Measurements from ENCODE around the gene TXNRD2.
"Not testable (repeated sequence)": the region's sequence is repeated elsewhere in the genome, so short reads cannot be mapped to it uniquely, and the experiment has no call there.

The TXNRD2 gene

GRCh38 chr22:19844377-19845053 is 97.1 kb downstream of the TXNRD2 start:
- ATAC-seq (peak; percentile 34), DNase-seq (ENCODE audit: low spot score in 2 of 2) (peak in 1 of 2 donors; percentile 49)
- Mint-ChIP-seq H3K4me3 (no peak overlapping the region), H3K9me3 (no peaks in the 10 kb centered on the region), H3K27ac (peak overlapping the region; percentile 81), H3K36me3 (no peaks in the 10 kb centered on the region), H3K4me1 (peaks cover 17% of the 10 kb centered on the region)

- DNase-seq (ENCODE audit: low spot score in 2 of 2) (peak in 1 of 2 donors; percentile 47), ATAC-seq (no peak)
- Mint-ChIP-seq H3K27ac (peak overlapping the region; percentile 81), H3K4me1 (peaks cover 20% of the 10 kb centered on the region), H3K4me3 (no peak overlapping the region), H3K36me3 (no peaks in the 10 kb centered on the region), H3K9me3 (no peaks in the 10 kb centered on the region)
Observed at GRCh38 chr22:19843857-19844376, 97.7 kb downstream of the TXNRD2 start.

- Mint-ChIP-seq H3K36me3 (no peaks in the 10 kb centered on the region), H3K4me1 (peaks cover 23% of the 10 kb centered on the region), H3K4me3 (no peak overlapping the region), H3K9me3 (no peaks in the 10 kb centered on the region), H3K27ac (peak overlapping the region; percentile 81)
- ATAC-seq (no peak), DNase-seq (ENCODE audit: low spot score in 2 of 2) (peak in 1 of 2 donors; percentile 43)
Observed at GRCh38 chr22:19843107-19843856, 98.3 kb downstream of the TXNRD2 start.

GRCh38 chr22:19842393-19843106 is 99.1 kb downstream of the TXNRD2 start:
- DNase-seq (ENCODE audit: low spot score in 2 of 2) (peak in 1 of 2 donors; percentile 43), ATAC-seq (no peak)
- no peaks in the 10 kb centered on the region for H3K36me3 Mint-ChIP-seq
- no peaks in the 10 kb centered on the region for H3K9me3 Mint-ChIP-seq
- no peak overlapping the region for H3K4me3 Mint-ChIP-seq
- H3K27ac Mint-ChIP-seq, result peak overlapping the region; percentile 50
- H3K4me1 Mint-ChIP-seq, result peaks cover 23% of the 10 kb centered on the region

DNA sequence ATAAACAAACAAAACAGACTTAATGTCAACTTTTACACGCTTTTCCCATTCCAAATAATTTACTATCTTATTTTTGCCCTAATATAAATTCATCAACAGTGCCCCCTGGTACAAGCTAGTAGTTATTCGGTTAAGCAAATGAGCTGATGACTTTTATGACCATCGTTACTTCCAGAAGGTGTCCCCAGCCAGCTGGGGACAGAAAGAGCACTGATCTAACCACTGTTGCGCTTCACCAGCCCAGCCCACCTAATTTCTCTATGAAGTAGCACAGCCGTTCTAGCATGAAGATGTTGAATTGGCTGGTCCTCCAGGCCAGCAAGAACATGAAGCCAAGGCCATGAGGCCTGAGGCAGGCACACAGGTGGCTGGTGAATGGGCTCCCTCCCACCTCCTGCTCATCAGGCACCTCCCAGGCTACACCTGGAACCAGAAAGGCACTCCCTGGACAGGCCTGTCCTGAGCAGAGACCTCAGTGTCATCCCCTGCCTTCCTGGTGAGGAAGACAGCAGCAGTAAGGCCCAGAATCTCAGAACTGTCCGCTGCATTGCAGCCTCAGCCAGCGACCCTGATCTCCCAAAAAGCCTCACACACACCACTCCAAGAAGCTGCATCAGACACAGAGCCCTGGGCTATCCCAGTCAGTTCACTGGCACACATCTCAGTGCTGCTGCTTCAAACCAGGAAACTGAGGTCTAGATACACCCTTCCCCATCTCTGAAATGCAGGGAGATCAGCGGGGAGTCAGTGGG is 99.8 kb downstream of the TXNRD2 start:
- Mint-ChIP-seq H3K9me3 (no peaks in the 10 kb centered on the region), H3K4me1 (peaks cover 23% of the 10 kb centered on the region), H3K36me3 (no peaks in the 10 kb centered on the region), H3K4me3 (no peak overlapping the region), H3K27ac (peak overlapping the region; percentile 50)
- ATAC-seq (no peak), DNase-seq (ENCODE audit: low spot score in 2 of 2) (peak in 1 of 2 donors; percentile 25)

DNA sequence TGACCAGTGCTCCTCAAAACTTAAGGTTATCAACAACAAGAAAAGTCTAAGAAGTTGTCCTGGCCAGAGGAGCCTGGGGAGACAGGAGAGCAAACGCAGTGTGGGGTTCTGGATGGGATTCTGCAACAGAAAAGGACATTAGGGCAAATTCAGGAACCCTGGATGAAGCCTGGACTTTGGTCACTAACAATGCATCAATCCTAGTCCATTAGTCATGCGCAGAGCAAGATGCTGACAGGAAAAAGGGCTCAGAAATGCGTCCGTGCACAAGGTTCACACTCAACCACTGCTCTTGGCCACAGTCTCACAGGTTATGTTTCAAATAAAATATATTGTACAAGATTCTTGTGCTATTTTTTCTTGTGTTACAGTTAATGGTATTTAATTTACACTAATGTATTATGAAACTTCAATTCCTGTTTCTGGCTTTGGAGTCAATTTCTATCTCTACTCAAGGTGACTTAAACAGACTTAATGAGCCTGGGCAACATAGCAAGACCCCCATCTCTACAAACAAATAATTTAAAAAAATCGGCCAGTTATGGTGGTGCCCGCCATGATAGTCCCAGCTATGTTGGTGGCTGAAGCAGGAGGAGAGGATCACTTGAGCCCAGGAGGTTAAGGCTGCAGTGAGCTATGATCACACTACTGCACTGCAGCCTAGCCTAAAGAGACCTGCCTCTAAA is 100.5 kb downstream of the TXNRD2 start:
- Mint-ChIP-seq H3K9me3 (no peaks in the 10 kb centered on the region), H3K27ac (no peak overlapping the region), H3K36me3 (no peaks in the 10 kb centered on the region), H3K4me1 (peaks cover 23% of the 10 kb centered on the region), H3K4me3 (no peak overlapping the region)
- ATAC-seq (no peak), DNase-seq (ENCODE audit: low spot score in 2 of 2) (peak in 1 of 2 donors; percentile 17)

DNA sequence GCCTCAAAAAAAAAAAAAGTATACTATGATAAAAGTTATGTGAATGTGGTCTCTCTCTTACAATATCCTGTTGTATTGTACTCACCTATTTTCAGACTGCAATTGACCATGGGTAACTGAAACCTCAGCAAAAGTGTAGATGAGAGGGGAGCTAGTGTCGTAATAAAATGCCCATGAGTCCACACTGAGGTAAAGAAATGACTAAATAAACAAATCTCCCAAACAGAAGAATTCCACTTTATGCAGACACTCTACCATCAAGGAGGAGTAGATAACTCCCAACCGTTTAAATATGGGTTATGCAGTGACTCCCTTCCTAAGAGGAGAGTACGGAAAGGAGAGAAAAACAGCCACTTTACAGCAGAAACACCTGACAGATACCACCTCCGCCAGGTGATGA is 101.6 kb downstream of the TXNRD2 start:
- ATAC-seq (no peak), DNase-seq (ENCODE audit: low spot score in 2 of 2) (no peak)
- Mint-ChIP-seq H3K27ac (no peak overlapping the region), H3K4me3 (no peak overlapping the region), H3K9me3 (no peaks in the 10 kb centered on the region), H3K36me3 (no peaks in the 10 kb centered on the region), H3K4me1 (peaks cover 18% of the 10 kb centered on the region)

DNA sequence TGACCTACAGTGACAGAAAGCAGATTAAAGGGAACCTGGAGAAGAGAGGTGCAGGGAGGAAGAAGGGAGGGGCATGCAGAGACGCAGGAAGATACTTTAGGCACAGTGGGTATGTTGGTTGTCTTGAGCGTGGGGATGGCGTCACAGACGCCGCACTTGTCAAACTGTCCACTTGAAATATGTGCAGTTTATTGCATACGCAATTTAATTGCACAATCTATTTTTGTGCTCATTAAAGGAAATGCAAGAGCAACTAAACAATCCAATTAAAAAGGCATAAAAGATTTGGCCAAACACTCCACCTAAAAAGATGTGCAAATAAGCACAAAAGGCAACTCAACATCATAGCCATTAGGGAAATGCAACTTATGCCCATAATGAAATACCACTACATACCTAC is 103.7 kb downstream of the TXNRD2 start:
- Mint-ChIP-seq H3K36me3 (no peaks in the 10 kb centered on the region), H3K4me1 (peaks cover 20% of the 10 kb centered on the region), H3K4me3 (no peak overlapping the region), H3K9me3 (no peaks in the 10 kb centered on the region), H3K27ac (no peak overlapping the region)
- peak in 1 of 2 donors; percentile 3 for DNase-seq (ENCODE audit: low spot score in 2 of 2)
- ATAC-seq, result no peak

DNA sequence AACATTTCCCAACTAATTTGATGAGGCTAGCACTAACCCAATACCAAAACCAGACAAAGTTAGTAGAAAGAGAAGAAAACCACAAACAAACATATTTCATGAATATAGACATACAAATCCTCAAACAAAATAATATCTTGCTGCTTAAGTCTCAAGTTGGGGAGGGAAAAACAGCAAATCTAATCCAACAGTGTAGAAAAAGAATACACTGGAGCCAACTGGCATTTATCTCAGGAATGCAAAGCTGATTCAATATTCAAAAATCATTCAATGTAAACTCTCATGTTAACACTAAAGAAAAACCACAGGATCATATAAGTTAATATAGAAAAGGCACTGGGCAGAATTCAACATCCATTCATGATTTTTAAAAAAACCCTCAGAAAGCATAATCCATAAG is 105.1 kb downstream of the TXNRD2 start:
- Mint-ChIP-seq H3K9me3 (no peaks in the 10 kb centered on the region), H3K36me3 (no peaks in the 10 kb centered on the region), H3K27ac (no peak overlapping the region), H3K4me1 (peaks cover 20% of the 10 kb centered on the region), H3K4me3 (no peak overlapping the region)
- no peak for DNase-seq (ENCODE audit: low spot score in 2 of 2)
- no peak for ATAC-seq

DNA sequence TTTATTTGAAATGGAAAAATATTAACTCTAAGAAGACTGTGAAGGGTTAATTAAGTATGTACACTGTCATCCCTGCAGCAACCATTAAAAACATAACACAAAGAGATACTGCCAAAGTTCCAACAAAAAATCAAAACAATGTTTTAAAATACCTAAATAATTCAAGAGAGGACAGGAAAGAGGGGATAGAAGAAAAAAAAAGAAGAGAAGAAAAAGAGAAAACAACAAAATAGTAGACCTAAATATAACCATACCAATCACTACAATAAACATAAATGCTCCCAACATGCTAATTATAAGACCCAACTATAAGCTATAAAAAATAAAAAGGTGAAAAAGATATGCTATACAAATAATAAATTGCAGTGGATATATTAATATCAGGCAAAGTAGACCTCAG is 107.0 kb downstream of the TXNRD2 start:
- no peak overlapping the region for H3K27ac Mint-ChIP-seq
- H3K9me3 Mint-ChIP-seq, result no peaks in the 10 kb centered on the region
- no peak for DNase-seq (ENCODE audit: low spot score in 2 of 2)
- ATAC-seq, result no peak
- H3K4me3 Mint-ChIP-seq, result no peak overlapping the region
- peaks cover 20% of the 10 kb centered on the region for H3K4me1 Mint-ChIP-seq
- no peaks in the 10 kb centered on the region for H3K36me3 Mint-ChIP-seq

GRCh38 chr22:19833327-19833726 is 108.3 kb downstream of the TXNRD2 start:
- H3K4me3 Mint-ChIP-seq, result not testable (repeated sequence)
- H3K27ac Mint-ChIP-seq, result peak overlapping the region; percentile 63

GRCh38 chr22:19832476-19833108 is 109.0 kb downstream of the TXNRD2 start:
- Mint-ChIP-seq H3K36me3 (no peaks in the 10 kb centered on the region), H3K9me3 (no peaks in the 10 kb centered on the region), H3K4me1 (peaks cover 14% of the 10 kb centered on the region), H3K27ac (peak overlapping the region; percentile 63), H3K4me3 (no peak overlapping the region)
- ATAC-seq, result no peak
- no peak for DNase-seq (ENCODE audit: low spot score in 2 of 2)

More at GRCh38 chr22:19833327-19833726, 108.3 kb downstream of the TXNRD2 start:
- not testable (repeated sequence) for ATAC-seq; DNase-seq (ENCODE audit: low spot score in 2 of 2); H3K36me3 Mint-ChIP-seq; H3K9me3 Mint-ChIP-seq
- H3K4me1 Mint-ChIP-seq, result peaks cover 14% of the 10 kb centered on the region

DNA sequence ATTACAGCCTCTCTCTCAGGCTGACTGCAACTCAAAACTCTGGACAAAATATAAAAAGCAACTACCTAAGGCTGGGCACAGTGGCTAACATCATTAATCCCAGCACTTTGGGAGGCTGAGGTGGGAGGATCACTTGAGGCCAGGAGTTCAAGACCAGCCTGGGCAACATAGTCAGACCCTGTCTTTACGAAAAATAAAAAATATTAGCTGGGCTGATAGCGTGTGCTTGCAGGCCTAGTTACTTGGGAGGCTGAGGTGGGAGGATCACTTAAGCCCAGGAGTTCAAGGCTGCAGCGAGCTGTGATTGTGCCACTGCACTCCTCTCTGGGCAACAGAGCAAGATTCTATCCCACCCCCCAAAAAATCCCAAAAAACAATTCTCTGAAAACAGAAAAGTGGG is 109.6 kb downstream of the TXNRD2 start:
- H3K9me3 Mint-ChIP-seq; H3K27ac Mint-ChIP-seq; DNase-seq (ENCODE audit: low spot score in 2 of 2); H3K36me3 Mint-ChIP-seq; H3K4me3 Mint-ChIP-seq; ATAC-seq: not testable (repeated sequence)
- peaks cover 14% of the 10 kb centered on the region for H3K4me1 Mint-ChIP-seq

DNA sequence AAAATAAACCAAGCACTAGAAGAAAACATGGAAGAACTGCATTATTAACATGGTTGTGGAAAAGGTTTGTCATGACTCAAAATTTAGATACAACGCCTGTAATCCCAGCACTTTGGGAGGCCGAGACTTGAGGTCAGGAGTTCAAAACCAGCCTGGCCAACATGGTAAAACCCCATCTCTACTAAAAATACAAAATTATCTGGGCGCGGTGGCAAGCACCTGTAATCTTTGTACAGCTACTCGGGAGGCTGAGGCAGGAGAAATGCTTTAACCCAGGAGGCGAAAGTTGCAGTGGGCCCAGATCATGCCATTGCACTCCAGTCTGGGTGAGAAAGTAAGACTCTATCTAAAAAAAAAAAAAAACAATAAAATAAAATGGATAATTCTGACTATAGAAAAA is 110.6 kb downstream of the TXNRD2 start:
- Mint-ChIP-seq H3K9me3 (no peaks in the 10 kb centered on the region), H3K27ac (no peak overlapping the region), H3K4me1 (peaks cover 20% of the 10 kb centered on the region), H3K4me3 (no peak overlapping the region), H3K36me3 (no peaks in the 10 kb centered on the region)
- no peak for ATAC-seq
- DNase-seq (ENCODE audit: low spot score in 2 of 2), result no peak
